ENCODE data around the gene ZNF362. TPM values are rescaled to one million over a fixed set of nuclear protein-coding genes. Genes with fewer than 3 reads are reported as not detected.

Gene ZNF362
- total and polyA plus RNA-seq, 2 of the 13 experiments (the other 11 are each of a cell fraction or from before 2014, with no cell fraction given): 8.3 to 14.2 TPM

- TF ChIP-seq ZBTB39 (CRISPR knock-in tag; IDR thresholded peaks at IDR 0.05) (no peak), ZFP82 (CRISPR knock-in tag; IDR thresholded peaks at IDR 0.05; ENCODE audit: borderline replicate concordance) (no peak), ZNF329 (CRISPR knock-in tag; IDR thresholded peaks at IDR 0.05; ENCODE audit: low read depth) (no peak), MLLT10 (CRISPR knock-in tag; IDR thresholded peaks at IDR 0.05) (no peak), ZNF143 (CRISPR knock-in tag; IDR thresholded peaks at IDR 0.05) (no peak), TFE3 (CRISPR knock-in tag; IDR thresholded peaks at IDR 0.05) (no peak), MXD3 (CRISPR knock-in tag; IDR thresholded peaks at IDR 0.05) (no peak), HNRNPL (IDR thresholded peaks at IDR 0.05; ENCODE audit: low read depth, low read length) (no peak), NFYC (CRISPR knock-in tag; IDR thresholded peaks at IDR 0.05) (no peak), NFIB (CRISPR knock-in tag; IDR thresholded peaks at IDR 0.05; ENCODE audit: borderline replicate concordance) (no peak), PLRG1 (conservative IDR thresholded peaks at IDR 0.05) (no peak), NR2F6 (IDR thresholded peaks at IDR 0.05) (peak; percentile 95), NR2F6 (CRISPR knock-in tag; IDR thresholded peaks at IDR 0.05) (peak; percentile 97), KDM3A (CRISPR knock-in tag; IDR thresholded peaks at IDR 0.05; ENCODE audit: low read depth) (no peak), ZNF260 (CRISPR knock-in tag; IDR thresholded peaks at IDR 0.05; ENCODE audit: borderline replicate concordance, low read depth) (no peak), ZNF674 (CRISPR knock-in tag; IDR thresholded peaks at IDR 0.05; ENCODE audit: low read depth) (no peak), THAP9 (CRISPR knock-in tag; IDR thresholded peaks at IDR 0.05; ENCODE audit: borderline replicate concordance) (no peak), MAFF (IDR thresholded peaks at IDR 0.05; ENCODE audit: low read depth, low read length) (no peak; the same call in 1 of the 2 replicates), ZNF20 (CRISPR knock-in tag; IDR thresholded peaks at IDR 0.05) (no peak), MAFK (conservative IDR thresholded peaks at IDR 0.05 in 1 of 2, IDR thresholded peaks at IDR 0.05 in 1 of 2; ENCODE audit: low read length in 2 of 2) (no peak), ADNP (CRISPR knock-in tag; IDR thresholded peaks at IDR 0.05) (no peak), SMC3 (IDR thresholded peaks at IDR 0.05; ENCODE audit: low read length) (no peak), TFDP2 (CRISPR knock-in tag; IDR thresholded peaks at IDR 0.05) (0 out of 2 replicates have a peak, but pooled peaks have one; percentile 50), FLYWCH1 (CRISPR knock-in tag; IDR thresholded peaks at IDR 0.05) (no peak), ZMYM2 (CRISPR knock-in tag; IDR thresholded peaks at IDR 0.05) (no peak), ZNF34 (CRISPR knock-in tag; IDR thresholded peaks at IDR 0.05; ENCODE audit: borderline replicate concordance) (no peak)
These were observed 2.5 kb downstream of the ZNF362 start (continued) for GRCh38 chr1:33258788-33259274.

Data from HepG2 (cell line).